HG03103 (cell line): ENCODE data around the gene VIM.
A peak's percentile ranks its signal among the peaks of the same experiment; 100 is the strongest.

Source experiments
- ATAC-seq: cut with Tn5 transposase; IDR thresholded peaks from one replicate; pipeline ENCODE4 v1.9.1; 2021; ENCODE audit warnings: low read depth; ENCODE audit not compliant: unreplicated experiment

VIM gene

DNA sequence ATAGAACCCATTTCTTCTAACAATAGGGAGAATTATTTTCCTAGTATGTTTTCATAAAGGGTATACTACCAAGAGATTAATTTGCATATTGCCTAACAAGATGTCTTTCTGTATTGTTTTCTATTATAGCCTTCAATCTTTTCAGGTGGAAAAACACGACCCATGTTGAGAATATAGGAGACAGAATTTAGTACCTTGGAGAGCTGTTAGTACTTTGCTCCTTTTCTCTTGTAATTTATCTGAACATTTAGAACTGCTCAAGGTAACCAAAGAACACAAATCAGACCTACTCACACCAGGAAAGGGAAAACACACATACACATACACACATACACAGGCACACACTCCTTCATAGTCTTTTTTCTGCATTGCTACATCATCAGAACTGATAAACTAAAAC is 18.7 kb upstream of the VIM start:
- no peak for ATAC-seq

DNA sequence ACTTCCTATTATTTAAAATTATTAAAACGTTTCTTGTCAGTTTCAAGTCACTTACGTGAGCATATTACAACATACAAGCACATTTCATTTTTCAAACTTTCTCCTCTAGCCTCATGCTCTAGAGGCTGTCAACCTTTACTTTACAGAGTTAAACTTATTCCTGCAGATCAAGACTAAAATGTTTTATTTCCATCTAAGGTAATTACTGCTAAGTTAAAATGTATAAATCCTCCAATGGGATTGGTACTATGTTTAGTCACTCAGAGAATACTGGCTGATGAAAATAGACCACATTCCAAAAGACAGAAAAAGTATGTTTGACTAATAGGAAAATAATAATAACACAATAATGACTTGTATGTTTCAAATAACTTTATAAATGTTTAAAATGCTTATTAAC is 18.2 kb upstream of the VIM start:
- ATAC-seq = no peak

DNA sequence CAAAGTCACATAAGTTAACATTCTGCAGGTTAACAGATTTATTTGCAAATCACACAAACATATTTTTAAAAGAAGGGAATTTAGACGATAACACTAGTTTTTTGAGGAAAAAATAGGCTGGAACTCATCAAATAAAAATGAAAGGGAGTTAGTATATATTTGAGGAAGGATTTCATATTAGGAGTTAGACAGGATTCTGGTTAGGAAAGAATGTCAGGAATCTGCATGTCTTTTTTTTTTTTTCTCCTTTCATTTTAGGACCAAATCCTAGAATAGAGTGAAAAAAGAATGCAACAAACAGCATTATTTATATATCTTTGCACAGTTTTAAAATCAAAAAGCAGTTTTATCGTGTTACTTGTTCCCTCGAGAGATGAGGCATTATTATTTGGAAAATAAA is 17.7 kb upstream of the VIM start:
- ATAC-seq = no peak

DNA sequence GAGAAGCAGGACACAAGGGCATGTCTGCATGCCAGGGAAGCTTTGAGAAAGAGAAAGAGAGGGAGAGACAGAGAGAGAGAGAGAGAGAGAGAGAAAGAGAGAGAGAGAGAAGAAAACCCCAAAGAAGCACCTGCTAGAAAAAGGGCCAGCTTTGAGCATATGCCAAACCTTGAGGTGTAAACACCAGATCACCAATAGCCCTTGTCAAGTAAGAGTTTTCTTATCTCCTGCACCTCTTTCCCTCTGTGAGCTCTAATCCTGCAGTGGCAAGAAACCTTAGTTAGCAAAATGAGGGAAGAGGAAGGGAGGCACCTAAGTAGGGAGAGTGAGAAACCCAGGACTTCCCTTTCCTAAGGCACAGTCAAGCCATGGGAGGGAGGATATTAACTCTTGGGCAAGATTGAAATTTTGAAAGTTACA is 15.2 kb upstream of the VIM start:
- ATAC-seq = no peak

DNA sequence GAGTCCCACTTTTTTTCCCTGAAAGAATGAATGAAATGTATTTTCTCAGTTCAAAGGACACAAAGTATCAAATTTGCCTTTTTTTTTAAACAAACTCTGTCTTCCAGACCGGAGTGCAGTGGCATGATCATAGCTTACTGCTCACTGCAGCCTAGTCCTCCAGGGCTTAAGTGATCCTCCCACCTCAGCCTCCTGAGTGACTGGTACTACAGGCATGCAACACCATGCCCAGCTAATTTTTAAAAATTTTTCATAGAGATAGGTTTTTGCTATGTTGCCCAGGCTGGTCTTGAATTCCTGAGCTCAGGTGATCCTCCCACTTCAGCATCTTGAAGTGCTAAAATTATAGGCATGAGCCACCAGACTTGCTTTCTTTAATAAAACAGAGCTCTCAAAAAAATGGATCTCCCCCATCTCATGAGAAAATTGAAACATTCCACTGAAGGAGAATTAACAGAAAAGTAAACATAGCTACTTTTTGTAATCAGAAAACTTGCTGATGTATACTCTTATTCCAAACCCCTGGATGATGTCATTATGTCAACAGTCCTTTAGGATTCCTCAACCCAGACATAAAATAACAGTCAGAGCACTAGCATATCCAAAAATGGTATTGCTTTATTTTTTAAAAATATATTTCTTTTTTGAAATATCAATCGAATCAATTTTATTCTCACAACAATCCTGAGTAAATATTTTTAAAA is 14.2 kb upstream of the VIM start:
- ATAC-seq = no peak

DNA sequence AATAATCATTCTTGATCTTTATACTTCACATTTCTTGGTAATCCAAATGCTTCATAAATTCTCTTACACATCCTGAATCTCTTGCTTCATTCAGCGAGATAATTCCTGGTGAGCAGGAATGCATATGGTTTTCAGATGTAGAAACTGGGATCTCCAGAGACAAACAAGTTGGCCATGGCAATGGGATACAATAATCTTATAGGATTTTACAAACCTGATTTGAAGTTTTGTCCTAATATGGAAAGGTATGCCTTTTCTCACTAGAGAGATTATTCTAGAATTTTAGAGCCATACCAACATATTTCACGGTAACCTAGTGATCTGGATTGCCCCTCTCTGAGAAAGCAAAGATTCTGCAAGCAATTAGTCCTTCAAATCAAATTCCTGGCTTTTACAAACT is 13.5 kb upstream of the VIM start:
- no peak for ATAC-seq

DNA sequence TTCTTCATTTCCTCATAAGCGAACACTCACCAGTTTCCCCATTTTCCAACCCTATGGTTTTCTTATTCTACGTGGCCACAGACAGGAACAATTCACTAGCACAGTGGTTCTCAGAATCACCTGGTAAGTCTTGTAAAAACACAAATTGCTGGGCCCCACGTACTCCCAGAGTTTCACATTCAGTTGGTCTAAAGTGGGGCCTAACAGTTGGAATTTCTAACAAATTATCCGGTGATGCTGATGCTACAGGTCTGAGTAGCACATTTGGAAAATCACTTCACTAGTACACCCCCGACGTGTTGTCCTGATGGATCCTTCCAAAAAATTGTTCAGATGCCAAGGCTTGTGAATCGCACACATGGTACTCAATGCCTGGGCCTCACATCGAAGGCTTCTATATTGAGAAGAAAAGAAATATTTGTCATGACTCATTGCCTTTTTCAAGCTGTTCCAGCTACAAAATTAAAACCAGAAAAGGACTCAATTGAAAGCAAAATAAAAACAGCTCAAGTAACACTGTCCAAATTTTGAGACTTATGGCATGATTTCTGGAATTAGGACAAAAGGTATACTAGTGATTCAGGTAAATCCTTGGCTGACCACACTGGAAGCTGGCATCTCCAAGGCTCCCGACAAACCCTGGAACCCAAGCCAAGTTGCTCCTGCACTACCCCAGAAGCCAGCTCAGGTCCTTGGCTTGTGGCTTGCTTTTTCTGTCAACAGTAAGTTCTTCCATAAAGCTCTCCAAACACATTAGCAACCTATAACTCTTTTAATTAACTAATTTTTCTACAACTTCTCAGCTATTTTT is 12.9 kb upstream of the VIM start:
- ATAC-seq = no peak

DNA sequence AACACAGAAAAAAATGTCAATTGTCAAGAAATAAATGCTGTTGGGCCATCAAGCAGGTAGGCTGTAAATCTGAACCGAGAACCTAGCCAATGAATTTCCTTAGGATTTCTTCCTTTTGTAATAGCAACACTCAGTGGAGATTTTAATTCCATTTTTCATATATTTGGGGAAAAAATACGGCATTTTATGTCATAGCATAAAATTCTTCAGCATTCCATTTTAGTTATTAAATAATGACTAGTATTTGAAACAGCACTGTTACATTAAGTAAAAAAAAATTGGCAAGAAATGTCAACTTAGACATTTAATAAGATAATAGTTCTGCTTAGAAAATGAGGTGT is 12.3 kb upstream of the VIM start:
- no peak for ATAC-seq

DNA sequence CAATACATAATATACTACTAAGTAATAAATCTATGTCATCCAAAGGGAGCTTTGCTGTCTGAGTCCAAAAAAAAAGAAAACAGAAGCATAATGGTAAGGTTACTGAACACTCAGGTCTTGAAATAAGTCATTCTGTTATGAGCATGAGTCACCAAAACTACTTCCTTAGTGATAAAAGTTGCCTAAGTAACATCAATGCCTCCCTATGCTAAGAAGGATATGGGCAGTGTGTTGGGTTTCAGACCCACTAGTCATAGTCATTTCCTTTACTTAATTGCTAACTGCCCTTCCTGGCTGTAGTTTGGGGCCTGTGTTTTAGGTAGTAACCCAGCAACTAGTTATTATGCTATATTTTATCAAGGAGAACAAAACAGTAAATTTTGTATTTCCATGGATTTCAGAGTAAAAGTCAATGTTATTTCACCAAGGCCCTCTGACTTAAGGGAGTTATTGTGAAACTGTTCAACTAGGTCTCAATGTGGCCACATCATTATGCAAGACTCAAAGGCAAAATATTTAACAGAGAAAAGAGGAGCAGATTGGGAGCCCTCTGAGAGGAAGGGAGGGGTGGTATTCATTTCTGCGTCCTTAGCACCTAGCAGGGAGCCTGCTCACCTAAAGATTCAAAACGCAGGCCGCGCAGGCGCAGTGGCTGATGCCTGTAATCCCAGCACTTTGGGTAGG is 11.7 kb upstream of the VIM start:
- ATAC-seq = peak; percentile 100

DNA sequence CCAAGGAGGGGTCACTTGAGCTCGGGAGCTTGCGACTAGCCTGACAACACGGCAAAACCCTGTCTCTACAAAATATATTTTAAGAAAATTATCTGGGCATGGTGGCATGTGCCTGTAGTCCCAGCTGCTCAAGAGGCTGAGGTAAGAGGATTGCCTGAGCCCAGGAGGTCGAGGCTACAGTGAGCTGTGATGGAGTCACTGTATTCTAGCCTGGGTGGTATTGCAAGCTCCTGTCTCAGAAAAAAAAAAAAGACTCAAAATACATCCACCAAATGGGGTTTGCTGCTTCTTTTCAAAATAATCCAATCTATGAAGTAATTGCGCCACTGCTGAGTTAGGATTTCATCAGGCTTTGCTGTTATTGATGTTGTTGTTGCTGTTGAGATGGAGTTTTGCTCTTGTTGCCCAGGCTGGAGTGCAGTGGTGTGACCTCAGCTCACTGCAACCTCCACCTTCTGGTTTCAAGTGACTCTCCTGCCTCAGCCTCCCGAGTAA is 11.1 kb upstream of the VIM start:
- ATAC-seq = no peak

DNA sequence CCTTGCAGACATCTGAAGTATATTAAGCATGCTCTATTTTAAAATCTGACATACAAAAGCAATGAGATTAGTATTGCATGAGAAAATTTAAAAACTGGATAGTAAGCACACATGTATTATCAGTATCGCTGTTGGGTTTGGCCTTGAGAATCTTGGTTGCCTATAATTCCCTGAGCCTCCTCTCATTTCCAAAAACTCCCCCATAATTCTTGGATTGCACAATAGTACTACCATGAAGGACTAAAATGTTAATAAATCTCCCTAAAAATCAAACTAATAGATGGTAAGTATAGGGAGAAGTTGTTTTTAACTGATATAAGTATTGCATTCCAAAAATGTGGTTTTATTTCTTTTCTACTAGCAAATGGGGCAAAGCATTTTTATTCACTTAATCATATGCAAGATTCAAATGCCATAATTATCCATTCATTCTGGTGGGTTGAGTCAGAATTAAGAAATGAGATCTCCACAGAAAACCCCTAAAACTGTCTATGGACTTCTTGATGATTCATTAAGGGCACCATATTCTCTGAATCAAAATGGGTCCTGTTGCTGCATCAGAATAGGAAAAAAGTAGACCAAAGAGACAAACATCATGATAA is 10.3 kb upstream of the VIM start:
- ATAC-seq = no peak

DNA sequence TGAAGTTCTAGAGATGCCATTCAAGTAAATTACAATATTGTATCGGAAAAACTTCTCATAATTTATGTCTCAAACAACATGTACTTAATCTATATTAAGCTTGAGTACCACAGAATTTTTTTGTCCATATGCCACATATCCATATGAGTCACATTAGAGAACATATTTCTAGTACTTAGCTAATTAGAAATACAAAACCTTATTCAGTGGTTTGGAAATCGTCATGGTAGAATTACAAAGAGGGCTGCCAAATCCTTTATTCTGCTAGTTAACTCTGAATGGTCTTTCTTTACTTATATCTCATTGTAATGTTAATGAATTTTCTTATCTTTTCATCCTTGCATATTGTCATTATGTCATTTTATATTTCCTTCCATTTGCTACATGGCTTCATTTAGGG is 9.0 kb upstream of the VIM start:
- no peak for ATAC-seq

DNA sequence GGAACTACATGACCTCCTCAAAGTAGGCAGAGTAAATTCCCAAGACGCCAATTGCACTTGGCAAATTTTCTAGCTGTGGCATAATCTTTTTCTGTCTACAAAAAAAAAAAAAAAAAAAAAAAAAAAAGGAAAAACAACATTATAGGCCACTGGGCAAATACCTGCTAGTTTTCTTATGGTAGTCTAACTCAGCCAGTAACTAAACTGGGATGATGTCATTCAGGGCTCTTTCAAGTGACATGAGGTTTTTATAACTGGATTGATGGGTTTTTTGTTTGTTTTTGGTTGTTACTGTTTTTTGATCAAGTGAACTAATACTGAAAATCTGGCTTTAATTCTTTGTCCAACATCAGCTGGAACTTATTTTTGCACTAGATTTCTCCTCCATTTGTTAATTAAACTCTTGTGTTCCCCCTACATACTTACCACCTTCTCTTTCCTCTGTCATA is 7.4 kb upstream of the VIM start:
- ATAC-seq = no peak

DNA sequence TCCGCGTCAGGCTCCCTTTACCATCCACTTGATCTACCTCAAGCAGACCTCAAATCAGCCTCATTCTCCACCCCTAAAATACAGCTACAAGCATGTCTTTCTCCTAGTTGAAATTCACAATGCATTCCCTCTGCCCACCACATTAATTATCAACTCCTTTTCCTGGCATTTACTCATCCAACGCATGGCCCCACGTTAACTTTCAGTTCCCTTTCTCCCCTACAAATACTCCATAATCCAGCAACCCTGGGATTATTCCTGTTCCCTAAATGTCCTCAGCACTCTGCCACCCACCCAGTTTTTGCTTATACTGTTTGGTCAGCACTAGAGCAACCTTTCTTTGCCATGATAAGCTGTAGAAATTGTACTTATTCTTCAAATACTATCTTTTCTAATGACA is 5.7 kb upstream of the VIM start:
- ATAC-seq = no peak

DNA sequence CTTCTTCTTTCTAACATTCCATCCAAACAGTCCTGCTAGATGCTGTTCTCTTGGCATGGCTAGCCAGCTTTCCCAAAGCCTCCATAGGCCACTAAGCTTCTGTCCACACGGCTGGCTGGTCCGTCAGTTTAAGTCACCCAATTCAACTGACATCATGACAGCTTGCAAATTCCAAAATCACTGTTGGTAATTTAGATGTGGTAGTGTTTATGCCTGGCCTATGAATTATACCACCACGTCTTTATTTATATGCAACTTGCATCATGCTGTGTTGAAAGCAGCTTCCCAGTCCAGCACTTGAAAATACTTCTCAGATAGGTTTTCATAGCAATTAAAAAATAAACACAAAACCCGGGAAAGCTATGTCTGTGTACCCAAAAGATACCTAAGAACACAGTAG is 2.2 kb upstream of the VIM start:
- ATAC-seq = no peak

DNA sequence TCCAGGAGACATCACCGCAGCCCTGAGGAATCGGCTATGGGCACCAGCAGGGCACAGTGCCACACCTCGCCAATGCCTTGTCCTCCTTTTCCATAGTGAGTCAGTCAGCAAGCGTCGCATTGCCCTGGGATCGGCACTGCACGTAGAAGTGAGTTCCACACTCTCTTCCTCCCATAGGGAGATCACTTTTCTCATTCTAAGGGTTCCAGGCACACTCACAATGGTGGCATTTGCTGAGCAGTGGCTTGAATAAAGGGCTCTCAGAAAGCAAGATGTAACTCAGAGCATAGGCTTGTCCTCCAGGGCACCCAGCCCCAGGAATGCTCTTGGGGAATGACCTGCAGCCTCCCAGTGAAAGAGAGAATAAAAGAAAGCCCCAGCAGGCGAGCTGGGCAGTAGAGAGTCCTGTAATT is 1.1 kb upstream of the VIM start:
- ATAC-seq = no peak

DNA sequence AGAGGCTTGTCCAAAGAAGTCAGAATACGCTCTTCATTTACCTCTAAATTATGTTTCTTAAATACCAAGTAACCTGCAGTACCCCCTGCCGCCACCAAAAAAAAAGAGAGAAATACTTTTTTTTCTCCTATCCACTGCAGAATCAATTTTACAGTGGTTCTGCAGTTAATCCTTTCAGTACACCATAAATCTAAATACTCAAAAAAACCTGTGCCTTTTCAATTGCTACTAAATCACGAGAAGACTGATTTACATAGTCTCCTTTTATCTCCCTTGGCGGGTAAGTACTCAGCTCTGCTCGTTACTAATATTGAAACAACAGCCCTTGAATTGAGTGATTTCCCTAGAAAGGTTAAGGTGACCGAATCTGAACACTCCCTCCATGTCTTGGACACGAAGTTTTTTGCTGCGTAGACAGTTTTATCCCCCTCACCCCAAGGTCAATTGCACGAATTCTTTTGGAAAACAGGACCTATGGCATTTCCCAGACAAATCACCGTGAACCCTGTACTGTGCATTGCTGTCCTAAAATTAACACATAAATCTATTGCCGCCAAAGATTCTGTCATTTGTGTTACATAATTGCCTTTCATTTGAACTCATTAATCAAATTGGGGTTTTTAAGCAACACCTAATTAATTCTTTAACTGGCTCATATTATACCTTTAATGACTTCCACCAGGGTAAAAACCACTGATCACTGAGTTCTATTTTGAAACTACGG is 512 bp upstream of the VIM start:
- ATAC-seq = no peak

DNA sequence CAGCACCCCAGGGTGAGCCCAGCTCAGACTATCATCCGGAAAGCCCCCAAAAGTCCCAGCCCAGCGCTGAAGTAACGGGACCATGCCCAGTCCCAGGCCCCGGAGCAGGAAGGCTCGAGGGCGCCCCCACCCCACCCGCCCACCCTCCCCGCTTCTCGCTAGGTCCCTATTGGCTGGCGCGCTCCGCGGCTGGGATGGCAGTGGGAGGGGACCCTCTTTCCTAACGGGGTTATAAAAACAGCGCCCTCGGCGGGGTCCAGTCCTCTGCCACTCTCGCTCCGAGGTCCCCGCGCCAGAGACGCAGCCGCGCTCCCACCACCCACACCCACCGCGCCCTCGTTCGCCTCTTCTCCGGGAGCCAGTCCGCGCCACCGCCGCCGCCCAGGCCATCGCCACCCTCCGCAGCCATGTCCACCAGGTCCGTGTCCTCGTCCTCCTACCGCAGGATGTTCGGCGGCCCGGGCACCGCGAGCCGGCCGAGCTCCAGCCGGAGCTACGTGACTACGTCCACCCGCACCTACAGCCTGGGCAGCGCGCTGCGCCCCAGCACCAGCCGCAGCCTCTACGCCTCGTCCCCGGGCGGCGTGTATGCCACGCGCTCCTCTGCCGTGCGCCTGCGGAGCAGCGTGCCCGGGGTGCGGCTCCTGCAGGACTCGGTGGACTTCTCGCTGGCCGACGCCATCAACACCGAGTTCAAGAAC is 1.1 kb downstream of the VIM start:
- ATAC-seq = peak; percentile 1

DNA sequence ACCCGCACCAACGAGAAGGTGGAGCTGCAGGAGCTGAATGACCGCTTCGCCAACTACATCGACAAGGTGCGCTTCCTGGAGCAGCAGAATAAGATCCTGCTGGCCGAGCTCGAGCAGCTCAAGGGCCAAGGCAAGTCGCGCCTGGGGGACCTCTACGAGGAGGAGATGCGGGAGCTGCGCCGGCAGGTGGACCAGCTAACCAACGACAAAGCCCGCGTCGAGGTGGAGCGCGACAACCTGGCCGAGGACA is 1.6 kb downstream of the VIM start:
- no peak for ATAC-seq

DNA sequence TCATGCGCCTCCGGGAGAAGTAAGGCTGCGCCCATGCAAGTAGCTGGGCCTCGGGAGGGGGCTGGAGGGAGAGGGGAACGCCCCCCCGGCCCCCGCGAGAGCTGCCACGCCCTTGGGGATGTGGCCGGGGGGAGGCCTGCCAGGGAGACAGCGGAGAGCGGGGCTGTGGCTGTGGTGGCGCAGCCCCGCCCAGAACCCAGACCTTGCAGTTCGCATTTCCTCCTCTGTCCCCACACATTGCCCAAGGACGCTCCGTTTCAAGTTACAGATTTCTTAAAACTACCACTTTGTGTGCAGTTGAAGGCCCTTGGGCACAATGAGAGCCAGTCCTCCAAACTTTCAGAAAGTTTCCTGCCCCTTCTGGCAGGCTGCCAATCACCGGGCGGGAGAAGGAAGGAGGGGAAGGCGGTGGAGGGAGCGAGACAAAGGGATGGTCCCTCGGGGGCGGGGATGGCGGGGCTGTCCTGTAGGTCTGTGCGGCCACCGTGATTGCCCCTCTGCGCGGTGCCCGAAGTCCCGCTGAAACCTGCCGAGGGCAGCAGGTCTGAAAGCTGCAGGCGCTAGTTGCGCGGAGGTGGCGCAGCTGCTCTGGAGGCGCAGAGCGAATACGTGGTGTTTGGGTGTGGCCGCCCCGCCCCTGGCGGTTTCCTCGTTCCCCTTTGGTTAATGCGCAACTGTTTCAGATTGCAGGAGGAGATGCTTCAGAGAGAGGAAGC is 2.1 kb downstream of the VIM start:
- peak; percentile 49 for ATAC-seq
